GM10248 (cell line): Measurements from ENCODE around the gene SLIT1.

Experiments used
- CTCF ChIA-PET: fragments of 300-600 bp; sonication (Branson Sonifier 250); formaldehyde crosslinking; extraction: SDS; loops from one replicate; lab custom pipeline; 2021; ENCODE audit warnings: antibody characterized with exemption; lab: Yijun Ruan, JAX
- POLR2A ChIA-PET: fragments of 350-650 bp; sonication (Branson Sonifier 250); formaldehyde crosslinking; extraction: SDS; loops from one replicate; lab custom pipeline; 2020; ENCODE audit warnings: antibody characterized with exemption; lab: Yijun Ruan, JAX
- DNase-seq: peaks from one replicate; pipeline ENCODE4 v3.0.0; 2012; ENCODE audit errors: extremely low spot score
- TF ChIP-seq, protein P1 (sequence below): IDR thresholded peaks from 2 replicates; pipeline ENCODE4 v1.5.1; 2012; ENCODE audit warnings: mild to moderate bottlenecking, low read depth; ENCODE audit errors: extremely low read depth, missing control alignments, control extremely low read depth

Gene SLIT1

DNA sequence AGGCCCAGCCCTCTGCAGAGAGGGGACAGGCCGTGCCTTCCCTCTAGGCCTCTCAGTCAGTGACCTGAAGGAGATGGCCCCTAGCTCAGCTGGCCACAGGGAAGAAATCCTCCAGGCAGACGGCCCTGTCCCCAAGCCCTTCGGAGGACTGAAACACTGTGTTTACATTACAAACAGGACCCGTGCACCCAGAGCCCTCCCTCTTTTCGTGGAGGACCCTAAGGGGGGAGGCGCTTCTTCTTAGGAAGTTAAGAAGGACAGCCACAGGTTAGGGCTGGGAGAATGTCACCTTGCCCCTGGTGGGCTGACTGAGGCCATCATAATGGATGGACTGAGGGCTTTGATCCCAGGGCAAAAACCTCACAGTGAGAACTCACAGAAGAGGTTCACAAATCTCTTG, 154.9 kb downstream of the SLIT1 start:
- TF ChIP-seq, protein P1, sequence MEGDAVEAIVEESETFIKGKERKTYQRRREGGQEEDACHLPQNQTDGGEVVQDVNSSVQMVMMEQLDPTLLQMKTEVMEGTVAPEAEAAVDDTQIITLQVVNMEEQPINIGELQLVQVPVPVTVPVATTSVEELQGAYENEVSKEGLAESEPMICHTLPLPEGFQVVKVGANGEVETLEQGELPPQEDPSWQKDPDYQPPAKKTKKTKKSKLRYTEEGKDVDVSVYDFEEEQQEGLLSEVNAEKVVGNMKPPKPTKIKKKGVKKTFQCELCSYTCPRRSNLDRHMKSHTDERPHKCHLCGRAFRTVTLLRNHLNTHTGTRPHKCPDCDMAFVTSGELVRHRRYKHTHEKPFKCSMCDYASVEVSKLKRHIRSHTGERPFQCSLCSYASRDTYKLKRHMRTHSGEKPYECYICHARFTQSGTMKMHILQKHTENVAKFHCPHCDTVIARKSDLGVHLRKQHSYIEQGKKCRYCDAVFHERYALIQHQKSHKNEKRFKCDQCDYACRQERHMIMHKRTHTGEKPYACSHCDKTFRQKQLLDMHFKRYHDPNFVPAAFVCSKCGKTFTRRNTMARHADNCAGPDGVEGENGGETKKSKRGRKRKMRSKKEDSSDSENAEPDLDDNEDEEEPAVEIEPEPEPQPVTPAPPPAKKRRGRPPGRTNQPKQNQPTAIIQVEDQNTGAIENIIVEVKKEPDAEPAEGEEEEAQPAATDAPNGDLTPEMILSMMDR = no peak
- DNase-seq = no peak
- ChIA-PET CTCF (no interaction called here), POLR2A (no interaction called here)

DNA sequence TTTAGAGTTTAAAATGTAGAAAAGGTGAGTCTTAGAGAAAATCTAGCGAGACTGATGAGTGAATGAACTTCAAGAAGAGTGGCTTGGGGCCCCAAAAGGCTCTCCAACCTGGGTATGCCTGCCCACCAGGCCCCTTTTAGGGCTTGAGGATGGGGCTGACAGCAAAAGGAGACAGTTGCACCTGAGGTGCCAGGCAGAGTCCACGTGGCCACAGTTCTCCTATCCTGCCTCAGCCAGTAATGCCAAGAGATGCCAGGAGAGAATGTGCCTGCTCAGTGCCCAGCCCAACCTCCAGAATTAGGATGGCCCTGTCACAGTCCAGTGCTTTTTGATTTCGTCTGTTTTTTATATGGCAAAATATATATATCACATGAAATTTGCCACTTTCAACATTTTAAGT, 156.5 kb downstream of the SLIT1 start:
- CTCF ChIA-PET = interaction anchor here (1.2 to 6.2 kb wide), 3 partner anchors 9 to 119 kb away, joined by 3 to 136 read pairs (median 4); no protein-coding TSS in a partner anchor
- POLR2A ChIA-PET = no interaction called here
- DNase-seq = no peak
- TF ChIP-seq, protein P1 = no peak

DNA sequence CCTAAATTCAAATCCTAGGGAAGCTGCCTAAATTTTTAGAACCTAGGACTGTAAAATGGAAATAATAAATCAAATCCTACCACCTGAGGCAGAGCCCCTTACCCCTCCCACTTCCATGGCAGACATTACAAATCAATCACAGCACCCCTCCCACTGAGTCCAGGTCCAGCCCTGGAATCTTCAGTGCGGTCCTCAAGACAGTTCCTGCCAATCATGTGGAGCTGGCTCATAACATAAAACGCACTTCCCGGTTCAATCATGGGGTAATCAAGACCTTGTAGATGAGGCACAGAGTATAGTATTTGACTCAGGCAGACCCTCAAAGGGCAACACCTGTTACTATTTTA, 157.0 kb downstream of the SLIT1 start:
- CTCF ChIA-PET = interaction anchor here (1.2 to 6.2 kb wide), 3 partner anchors 9 to 119 kb away, joined by 3 to 136 read pairs (median 4); no protein-coding TSS in a partner anchor
- TF ChIP-seq, protein P1 = no peak
- POLR2A ChIA-PET = no interaction called here
- DNase-seq = no peak

DNA sequence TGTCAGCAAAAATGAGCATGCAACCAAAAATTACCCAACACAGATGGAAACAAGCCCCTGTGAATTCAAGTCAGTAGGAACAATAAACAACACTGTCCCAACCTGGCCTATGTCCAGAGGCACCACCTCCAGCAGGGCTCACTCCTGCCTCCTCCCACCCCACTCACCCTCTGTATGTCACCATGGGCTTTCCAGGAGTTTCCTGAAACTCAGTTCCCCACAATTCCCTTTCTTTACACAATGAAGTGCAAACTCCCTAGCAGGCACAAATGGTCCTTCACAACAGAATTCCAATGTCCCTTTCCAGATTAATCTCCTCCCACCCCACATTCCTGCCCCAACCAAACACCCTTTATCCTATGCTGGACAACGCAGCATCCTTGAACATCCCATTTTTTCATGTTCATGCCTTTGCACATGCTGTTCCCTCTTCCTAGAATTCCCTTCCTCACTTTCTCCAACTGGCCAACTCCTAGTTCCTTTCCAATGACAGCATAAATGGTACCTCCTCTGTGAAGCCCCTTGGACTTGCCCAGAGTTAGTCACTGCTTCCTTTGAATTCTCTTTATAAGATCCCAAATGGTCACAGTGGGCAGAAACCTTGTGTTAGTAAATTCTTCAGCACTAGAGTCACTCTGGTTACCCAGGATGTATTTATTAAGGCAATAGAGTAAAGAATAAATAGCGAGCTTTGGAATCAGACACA, 157.5 kb downstream of the SLIT1 start:
- ChIA-PET POLR2A (no interaction called here), CTCF (interaction anchor here (0.7 to 6.2 kb wide), 6 partner anchors 10 to 182 kb away, joined by 3 to 136 read pairs (median 4); no protein-coding TSS in a partner anchor)
- DNase-seq = no peak
- TF ChIP-seq, protein P1 = no peak

DNA sequence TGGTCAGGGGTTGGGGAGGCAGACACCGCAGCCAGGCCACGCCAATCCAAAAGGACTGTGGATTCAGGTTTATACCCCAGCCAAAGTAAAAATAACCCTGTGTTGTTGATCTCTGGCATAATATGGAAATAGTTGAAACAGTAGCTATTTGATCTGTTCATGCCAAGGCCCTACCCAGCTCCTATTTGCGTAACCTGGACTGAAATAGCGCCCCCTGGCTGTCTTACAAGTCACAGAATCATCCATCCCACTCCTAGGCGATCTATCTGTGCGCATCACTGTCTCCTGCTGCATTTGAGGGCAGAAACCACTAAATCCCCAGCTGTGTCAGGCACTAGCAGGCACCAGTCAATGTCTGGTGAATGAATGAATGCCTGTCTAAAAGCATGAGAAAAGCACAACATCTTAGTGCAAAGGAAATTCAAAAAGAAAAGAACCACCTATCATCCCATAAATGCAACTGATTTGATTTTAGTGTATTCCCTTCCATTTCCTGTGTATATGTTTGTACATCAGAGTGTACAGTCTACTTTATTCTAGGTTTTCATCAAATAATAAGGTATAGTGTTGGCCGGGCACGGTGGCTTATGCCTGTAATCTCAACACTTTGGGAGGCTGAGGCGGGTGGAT, 160.0 kb downstream of the SLIT1 start:
- TF ChIP-seq, protein P1 = peak; percentile 44
- peak; percentile 70 for DNase-seq
- ChIA-PET CTCF (interaction anchor here (0.6 to 6.2 kb wide), 66 partner anchors 9 to 655 kb away, joined by 3 to 136 read pairs (median 4); no protein-coding TSS in a partner anchor), POLR2A (interaction anchor here (0.7 kb wide), 1 partner anchor 759 kb away, joined by 3 read pairs; no protein-coding TSS in a partner anchor)

DNA sequence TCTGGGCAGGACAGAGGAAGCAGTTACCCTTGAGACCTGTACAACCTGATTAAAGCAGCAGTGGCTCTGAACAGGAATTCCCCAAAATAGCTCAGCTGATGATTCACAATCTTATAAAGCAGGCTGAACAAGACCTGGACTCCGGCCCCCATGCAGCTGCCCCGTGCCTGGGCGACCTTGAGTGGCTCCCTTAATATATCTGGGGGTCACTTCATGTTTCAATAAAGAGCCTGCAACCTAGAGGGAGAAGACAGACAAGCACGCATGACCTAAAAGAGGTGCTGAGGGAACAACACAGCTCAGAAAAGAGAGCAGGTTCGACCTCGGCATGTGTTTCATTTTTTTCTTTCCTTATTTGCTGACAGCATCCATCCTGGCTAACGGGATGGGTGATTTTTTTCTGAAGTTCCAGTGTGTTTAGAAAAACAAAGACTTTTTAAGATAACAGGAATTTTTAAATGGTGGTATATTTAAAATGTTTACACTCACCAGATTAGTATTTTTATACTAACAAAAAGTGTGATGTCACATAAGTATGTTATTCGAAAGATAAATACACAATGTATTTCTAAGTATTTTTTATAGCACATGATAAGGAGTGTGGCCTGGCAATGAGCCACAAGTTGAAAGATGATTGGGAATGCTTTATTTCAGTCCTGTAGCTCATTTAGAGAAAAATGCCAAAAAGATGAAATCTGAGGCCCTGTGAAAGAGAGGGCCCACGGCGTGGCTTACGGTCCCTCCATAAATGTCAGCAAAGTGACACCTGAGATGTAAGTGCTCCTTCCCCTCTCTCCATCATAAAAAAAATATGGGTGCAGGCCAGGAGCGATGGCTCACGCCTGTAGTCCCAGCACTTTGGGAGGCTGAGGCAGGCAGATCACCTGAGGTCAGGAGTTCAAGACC, 161.3 kb downstream of the SLIT1 start:
- TF ChIP-seq, protein P1 = no peak
- peak; percentile 54 for DNase-seq
- CTCF ChIA-PET = interaction anchor here (0.7 to 6.2 kb wide), 51 partner anchors 7 to 631 kb away, joined by 3 to 136 read pairs (median 5); no protein-coding TSS in a partner anchor
- POLR2A ChIA-PET = no interaction called here
